ENCODE measurements around the gene GTF3C4.

The GTF3C4 gene

DNA sequence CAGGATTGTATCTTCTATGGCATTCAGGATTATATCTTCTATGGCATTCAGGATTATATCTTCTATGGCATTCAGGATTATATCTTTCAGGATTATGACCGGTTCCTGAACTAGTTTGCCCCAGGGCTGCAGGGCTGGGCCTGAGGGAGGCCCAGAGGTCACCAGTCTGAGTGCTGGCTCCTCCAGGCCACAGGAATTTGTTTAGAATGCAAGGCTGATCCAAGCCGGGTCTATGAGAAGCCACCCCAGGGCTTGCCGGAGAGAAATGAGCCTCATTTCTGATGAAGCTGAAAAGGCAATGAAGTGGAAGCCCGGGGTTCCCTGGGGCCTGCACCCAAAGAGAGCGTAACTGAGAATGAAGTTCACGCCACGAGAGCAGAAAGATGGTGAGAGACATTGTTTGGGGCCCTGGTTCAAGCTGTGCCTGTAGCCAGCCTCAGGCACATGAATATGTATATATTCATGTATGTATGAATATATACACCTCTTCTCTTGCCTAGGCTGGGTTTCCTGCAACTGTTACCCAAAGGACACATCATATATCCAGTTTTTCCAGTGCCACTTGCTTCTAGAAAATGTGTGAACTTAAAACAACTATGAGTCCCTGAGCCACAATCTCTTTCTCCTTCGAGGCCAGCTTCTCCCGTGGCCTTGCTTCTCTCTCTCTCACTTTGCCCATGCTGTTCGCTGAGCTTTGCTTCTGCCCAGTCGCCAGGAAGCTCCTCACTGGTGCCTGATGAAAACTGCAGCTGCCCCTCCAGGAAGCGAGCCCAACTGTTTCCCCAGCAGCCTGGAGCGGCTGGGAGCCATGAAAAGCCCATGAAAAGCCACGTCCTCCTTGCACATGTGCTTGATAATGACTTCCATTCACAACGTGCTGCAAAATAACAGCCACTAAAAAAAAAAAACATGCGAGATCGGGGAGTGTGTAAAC, 62.3 kb downstream of the GTF3C4 start:
- no peak for DNase-seq (ENCODE audit: low spot score)

DNA sequence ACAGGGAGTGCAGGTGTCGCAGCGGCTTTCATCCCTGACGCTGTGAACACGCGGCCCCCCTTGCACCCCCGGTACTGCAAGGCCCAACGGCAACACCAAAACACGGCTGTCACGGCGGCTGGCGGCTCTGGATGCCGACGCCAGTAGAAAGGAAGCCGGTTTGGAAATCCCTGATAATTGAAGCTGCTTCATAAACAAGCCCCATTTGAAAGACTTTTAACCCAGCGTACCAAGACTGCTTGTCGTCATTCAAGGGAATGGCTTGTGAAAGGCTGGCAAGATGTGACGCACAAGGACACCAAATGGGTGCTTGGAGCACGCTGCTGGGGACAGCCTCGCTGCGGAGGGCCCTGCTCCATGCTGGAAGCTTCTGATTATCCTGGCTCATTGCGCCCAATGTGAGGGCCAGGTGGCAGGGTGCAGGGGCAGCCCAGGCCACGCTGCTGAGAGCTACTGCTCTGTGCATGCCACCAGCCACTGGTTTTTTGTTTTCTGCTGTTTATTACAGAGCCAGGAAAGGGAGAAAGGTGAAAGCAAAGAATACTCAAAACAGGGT, 63.1 kb downstream of the GTF3C4 start:
- no peak for DNase-seq (ENCODE audit: low spot score)

DNA sequence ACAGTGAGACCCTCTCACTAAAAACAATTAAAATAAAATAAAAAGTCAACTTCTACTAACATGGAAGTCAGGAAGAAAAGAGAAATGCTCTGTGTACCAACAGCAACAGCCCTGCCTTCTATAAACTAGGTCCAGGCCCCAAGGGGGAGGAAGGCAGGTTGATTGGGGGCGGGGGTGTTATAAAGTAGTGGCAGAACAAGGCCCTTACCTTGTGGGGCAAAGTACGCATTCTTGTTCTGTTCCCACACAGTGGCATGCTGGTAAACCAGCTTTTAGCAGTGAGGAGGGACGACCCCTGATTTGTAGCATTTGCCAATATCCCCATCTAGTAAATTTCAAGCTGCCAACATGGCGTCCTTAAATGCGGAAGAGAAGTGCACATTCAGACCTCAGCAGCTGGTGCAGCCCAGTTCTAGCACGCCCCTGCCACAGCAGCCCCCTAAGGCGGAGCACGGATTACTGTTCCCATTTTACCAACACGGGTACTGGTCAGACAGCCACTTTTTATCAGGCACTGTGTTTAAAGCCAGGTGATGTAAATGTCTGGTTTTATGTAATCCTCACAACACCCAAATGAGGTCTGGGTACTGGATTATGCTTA, 69.5 kb downstream of the GTF3C4 start:
- DNase-seq (ENCODE audit: low spot score) = no peak

DNA sequence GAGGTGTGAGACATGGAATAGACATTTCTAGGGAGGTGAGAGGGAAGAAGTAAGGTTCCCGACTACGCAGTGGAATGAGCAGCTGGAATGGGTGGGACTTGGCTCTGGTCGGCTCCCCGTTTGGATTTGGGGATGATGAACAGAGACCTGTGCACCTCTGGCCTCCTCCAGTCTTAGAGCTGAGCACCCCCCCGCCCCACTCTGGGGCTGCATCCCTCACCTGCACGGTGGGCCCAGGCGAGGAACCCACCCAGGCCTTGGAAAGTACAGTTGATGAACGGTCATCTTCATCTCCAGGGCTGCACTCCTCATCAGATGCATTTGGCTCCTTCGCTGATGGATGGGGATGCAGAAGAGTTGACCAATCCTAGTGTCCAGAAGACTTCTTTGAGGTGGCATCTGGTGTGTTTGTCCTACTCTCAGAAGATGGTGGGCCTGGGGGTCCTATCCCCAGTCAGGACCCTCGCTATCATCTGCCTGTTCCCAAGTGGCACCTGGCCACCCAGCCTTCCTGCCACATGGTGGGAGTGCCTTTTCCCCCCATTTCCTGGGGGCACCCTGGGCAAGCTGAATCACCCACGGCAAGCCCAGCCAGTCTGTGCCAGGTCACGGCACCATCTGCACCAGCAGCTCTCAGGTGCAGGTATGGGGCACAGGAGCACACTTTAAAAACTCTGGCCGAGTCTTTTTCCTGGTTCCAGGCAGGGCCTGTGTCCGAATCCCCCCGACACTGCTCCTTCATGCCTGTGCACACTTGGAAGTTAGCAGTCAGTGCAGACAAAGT, 70.5 kb downstream of the GTF3C4 start:
- no peak for DNase-seq (ENCODE audit: low spot score)

DNA sequence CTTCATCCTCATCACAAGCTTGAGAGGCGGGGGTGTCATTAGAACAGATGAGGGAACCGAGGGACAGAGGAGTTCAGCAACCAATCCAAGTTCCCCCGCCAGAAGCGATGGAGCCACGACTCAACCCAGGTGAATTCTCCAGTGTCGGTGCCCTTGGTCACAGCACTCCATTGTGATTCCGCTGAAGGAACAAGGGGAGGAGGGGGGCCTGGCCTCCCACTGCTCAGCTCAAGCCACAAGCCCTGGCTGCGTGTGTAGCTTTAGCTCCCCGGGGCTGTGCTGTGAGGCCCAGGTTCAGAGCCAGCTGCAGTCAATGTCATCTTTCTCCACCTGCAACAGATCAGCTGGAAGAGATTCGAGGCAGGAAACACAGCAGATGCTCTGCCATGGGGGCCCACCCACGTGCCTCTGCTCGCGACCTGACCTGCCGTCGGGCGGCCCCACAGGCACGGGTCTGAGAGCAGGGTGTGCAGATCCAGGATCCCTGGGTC, 72.6 kb downstream of the GTF3C4 start:
- no peak for DNase-seq (ENCODE audit: low spot score)

DNA sequence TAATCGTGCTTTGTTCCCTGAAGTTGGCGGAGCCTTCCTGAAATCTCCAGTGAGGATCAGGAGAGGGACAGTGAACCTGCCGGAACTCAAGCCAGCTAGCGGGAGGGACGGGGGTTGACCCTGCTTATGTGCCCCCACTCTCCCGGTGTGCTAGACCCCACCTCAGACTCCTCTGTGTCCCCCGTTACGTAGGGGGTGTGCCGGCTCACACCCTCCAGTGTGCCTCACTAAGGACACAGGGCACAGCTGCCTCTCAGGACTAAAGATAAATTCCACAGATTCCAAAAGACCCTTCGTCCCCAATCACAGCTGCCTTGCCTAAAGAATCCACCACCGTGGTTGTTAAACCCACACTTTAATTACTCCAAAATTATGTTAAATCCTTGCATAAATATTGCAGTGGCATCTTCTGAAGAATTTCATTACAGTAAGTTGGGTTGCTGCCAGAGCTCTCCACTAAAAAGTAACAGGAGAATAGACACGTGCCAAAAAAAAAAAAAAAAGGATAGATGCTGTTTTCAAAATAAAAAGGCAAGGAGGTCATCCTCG, 73.7 kb downstream of the GTF3C4 start:
- no peak for DNase-seq (ENCODE audit: low spot score)

Measured in CD4-positive, alpha-beta T cell treated with Interleukin-6 at 100 ng/mL for 8 hours (primary cell).